Ovary (tissue), 3 donors: Measurements from ENCODE around the gene ACER3.

Experiments
- EP300 ChIP-seq: sonication (generic); formaldehyde crosslinking; IDR thresholded peaks from one replicate; pipeline ENCODE4 v1.6.1; 2017; ENCODE audit warnings: antibody characterized with exemption
- POLR2A ChIP-seq: fragments of 450-650 bp; IDR thresholded peaks from one replicate; pipeline ENCODE4 v1.6.1; 2017; ENCODE audit warnings: antibody characterized with exemption, mild to moderate bottlenecking, moderate library complexity
- TF ChIP-seq, protein P1 (sequence below), 3 donors: fragments of 450-650 bp in 2 of 3; fragments of 200-600 bp in 1 of 3; IDR thresholded peaks; one replicate each; pipeline versions ENCODE4 v1.5.1 to v1.8.0; 2016 to 2022; ENCODE audit warnings: antibody characterized with exemption in 3 of 3, mild to moderate bottlenecking in 1 of 3
- donor health status: DM: no; HTN: no; CAD: no.

DNA sequence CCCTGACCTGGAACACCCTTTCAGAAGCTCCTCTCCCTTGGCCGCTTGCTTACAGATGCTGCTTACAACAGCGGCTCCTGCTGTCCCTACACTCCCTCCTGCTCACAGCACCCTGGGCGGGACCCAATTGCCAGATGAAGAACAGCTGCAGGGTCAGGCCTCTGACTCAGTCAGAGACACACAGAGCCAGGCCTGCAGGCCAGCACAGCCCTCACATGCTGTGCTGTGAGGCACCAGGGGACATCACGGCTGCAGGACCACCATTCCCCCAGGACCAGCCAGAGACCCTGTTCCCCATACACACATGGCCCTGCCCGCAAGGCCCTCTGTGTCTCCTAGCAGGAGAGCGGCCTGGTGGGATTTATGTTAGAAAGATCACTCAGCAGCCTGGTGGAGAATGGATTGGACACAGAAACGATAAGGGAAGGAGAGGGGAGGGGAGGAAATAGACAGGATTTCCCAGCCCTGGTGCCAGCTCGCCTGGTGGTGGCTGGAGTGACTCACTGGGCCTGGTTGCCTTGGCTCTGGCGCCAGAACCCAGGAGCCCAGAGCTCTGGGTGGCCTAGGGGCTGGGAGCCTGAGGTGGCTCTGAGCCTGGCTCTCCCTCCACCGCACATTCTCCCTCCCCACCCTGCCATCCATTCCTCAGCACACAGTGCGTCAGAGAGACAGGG is 212.7 kb downstream of the ACER3 start:
- peak; percentile 30 for TF ChIP-seq POLR2A
- TF ChIP-seq EP300: peak; percentile 35
- TF ChIP-seq, protein P1, sequence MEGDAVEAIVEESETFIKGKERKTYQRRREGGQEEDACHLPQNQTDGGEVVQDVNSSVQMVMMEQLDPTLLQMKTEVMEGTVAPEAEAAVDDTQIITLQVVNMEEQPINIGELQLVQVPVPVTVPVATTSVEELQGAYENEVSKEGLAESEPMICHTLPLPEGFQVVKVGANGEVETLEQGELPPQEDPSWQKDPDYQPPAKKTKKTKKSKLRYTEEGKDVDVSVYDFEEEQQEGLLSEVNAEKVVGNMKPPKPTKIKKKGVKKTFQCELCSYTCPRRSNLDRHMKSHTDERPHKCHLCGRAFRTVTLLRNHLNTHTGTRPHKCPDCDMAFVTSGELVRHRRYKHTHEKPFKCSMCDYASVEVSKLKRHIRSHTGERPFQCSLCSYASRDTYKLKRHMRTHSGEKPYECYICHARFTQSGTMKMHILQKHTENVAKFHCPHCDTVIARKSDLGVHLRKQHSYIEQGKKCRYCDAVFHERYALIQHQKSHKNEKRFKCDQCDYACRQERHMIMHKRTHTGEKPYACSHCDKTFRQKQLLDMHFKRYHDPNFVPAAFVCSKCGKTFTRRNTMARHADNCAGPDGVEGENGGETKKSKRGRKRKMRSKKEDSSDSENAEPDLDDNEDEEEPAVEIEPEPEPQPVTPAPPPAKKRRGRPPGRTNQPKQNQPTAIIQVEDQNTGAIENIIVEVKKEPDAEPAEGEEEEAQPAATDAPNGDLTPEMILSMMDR (IDR thresholded peaks at IDR 0.05): peak; percentile 24 to 87 (median 78)
